Stomach (tissue), 9 donors: Measurements from ENCODE around the gene C10orf67. TPM values are rescaled to one million over a fixed set of nuclear protein-coding genes. Genes with fewer than 3 reads are reported as not detected.

Experiments used
- DNase-seq, 2 donors: peaks; one replicate each; pipeline versions ENCODE4 v3.0.0 to v3.0.0-alpha.2; 2013 to 2019
- H3K27ac ChIP-seq, 5 donors: fragments of 200-600 bp in 4 of 5; sonication (generic) in 4 of 5; one replicate each; pipeline ENCODE4 v1.5.1; 2013 to 2019; ENCODE audit warnings: mild to moderate bottlenecking in 1 of 5, moderate library complexity in 1 of 5
- H3K27me3 ChIP-seq, 3 donors: fragments of 200-600 bp; sonication (generic); one replicate each; pipeline ENCODE4 v1.5.1; 2017 to 2019; ENCODE audit warnings: mixed run types in 1 of 3
- H3K36me3 ChIP-seq, 4 donors: fragments of 200-600 bp; sonication (generic); 1 replicate in 3 of 4; 2 replicates in 1 of 4; pipeline ENCODE4 v1.5.1; 2016 to 2019
- H3K4me1 ChIP-seq, 4 donors: fragments of 200-600 bp; sonication (generic); one replicate each; pipeline ENCODE4 v1.5.1; 2016 to 2019
- H3K4me3 ChIP-seq, 4 donors: fragments of 200-600 bp; sonication (generic) in 3 of 4; one replicate each; pipeline ENCODE4 v1.5.1; 2016 to 2019; ENCODE audit warnings: mild to moderate bottlenecking in 1 of 4
- H3K9me3 ChIP-seq, 4 donors: fragments of 200-600 bp; sonication (generic); one replicate each; pipeline ENCODE4 v1.5.1; 2016 to 2019
- EP300 ChIP-seq: sonication (generic); formaldehyde crosslinking; IDR thresholded peaks from one replicate; pipeline ENCODE4 v1.6.1; 2017; ENCODE audit warnings: antibody characterized with exemption
- POLR2A ChIP-seq, 4 donors: fragments of 450-650 bp; IDR thresholded peaks; one replicate each; pipeline ENCODE4 v1.6.1; 2016; ENCODE audit warnings: antibody characterized with exemption in 4 of 4, control low read depth in 2 of 4, mild to moderate bottlenecking in 1 of 4, moderate library complexity in 1 of 4
- POLR2AphosphoS5 ChIP-seq, 3 donors: sonication (generic); formaldehyde crosslinking; IDR thresholded peaks; one replicate each; pipeline ENCODE4 v1.6.1; 2016; ENCODE audit warnings: antibody characterized with exemption in 3 of 3
- WGBS, 5 donors: extraction: QIAGEN DNeasy Blood & Tissue Kit in 3 of 5; methylation state at CpG; one replicate each; pipeline versions ENCODE4 v1.1.5 to v1.1.7; 2013 to 2018; 5-methylcytosine and 5-hydroxymethylcytosine counted together
- intact Hi-C: fragments of 100-400 bp; cut with DNase I; formaldehyde crosslinking; loops from one replicate; pipeline ENCODE4 v1.15.1; 2023; ENCODE audit warnings: low total_unique reads
- polyA plus RNA-seq, 3 donors: library from polyadenylated mRNA; stranded (reverse); fragments of 200-250 nt; gene quantifications; one replicate each; pipeline ENCODE4 v1.2.3, GENCODE V29; 2013
- total RNA-seq, 5 donors: library from RNA; depleted of rRNA; stranded (reverse); fragments of >200 nt; gene quantifications; one replicate each; pipeline versions ENCODE4 v1.1.0 to v1.2.3, GENCODE V29; 2014 to 2016
- TF ChIP-seq, protein P1 (sequence below), 7 experiments: fragments of 450-650 bp in 4 of 7; fragments of 200-600 bp in 3 of 7; sonication (generic) in 3 of 7; IDR thresholded peaks; one replicate each; pipeline ENCODE4 v1.5.1; 2016 to 2019; ENCODE audit warnings: antibody characterized with exemption in 7 of 7, control low read depth in 2 of 7, mild to moderate bottlenecking in 1 of 7
- donor health status: healthy with polysubstance abuse.
- donor health status: Bipolar disorder and iron deficiency.
- donor health status: healthy.

Gene C10orf67
- total and polyA plus RNA-seq, 8 donors = 0.18 to 1.2 (median 0.31) TPM; not detected in 5

DNA sequence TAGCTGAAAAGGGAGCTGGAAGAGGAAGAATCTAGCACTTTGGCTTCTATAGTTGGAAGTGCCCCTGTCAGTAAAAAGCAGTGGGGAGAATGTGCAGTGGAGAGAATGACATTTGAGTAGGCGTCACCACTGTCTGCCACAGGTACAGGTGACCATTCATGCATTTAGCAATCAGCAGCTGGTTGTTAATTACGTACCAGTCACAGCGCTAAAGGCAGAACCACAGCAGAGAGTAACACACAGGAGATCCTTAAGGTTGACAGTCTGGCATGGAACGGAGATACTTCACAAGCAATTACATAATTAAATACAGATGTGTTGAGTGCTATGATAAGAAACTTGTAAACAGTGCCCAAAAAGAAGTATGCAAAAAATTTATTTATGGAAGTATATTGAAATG, 24.8 kb downstream of the C10orf67 start:
- no peak overlapping the region for H3K4me3 ChIP-seq
- no peaks in the 10 kb centered on the region for H3K4me1 ChIP-seq
- no peaks in the 10 kb centered on the region for H3K27me3 ChIP-seq
- DNase-seq = no peak
- intact Hi-C loops = no loop called here
- no peaks in the 10 kb centered on the region for H3K9me3 ChIP-seq
- TF ChIP-seq, protein P1, sequence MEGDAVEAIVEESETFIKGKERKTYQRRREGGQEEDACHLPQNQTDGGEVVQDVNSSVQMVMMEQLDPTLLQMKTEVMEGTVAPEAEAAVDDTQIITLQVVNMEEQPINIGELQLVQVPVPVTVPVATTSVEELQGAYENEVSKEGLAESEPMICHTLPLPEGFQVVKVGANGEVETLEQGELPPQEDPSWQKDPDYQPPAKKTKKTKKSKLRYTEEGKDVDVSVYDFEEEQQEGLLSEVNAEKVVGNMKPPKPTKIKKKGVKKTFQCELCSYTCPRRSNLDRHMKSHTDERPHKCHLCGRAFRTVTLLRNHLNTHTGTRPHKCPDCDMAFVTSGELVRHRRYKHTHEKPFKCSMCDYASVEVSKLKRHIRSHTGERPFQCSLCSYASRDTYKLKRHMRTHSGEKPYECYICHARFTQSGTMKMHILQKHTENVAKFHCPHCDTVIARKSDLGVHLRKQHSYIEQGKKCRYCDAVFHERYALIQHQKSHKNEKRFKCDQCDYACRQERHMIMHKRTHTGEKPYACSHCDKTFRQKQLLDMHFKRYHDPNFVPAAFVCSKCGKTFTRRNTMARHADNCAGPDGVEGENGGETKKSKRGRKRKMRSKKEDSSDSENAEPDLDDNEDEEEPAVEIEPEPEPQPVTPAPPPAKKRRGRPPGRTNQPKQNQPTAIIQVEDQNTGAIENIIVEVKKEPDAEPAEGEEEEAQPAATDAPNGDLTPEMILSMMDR (IDR thresholded peaks at IDR 0.05) = no peak
- TF ChIP-seq POLR2AphosphoS5 (IDR thresholded peaks at IDR 0.05) (no peak), EP300 (no peak), POLR2A (IDR thresholded peaks at IDR 0.05) (no peak)
- 86 to 94% (median 90%) methylated on average over 4 of the region's 4 CpGs for WGBS, 5 donors
- no peaks in the 10 kb centered on the region for H3K36me3 ChIP-seq
- no peak overlapping the region for H3K27ac ChIP-seq

GRCh38 chr10:23318359-23318758, 26.2 kb downstream of the C10orf67 start:
- WGBS, 5 donors = 55 to 74% (median 60%) methylated on average over 3 of the region's 3 CpGs
- DNase-seq = no peak
- H3K36me3 ChIP-seq = no peaks in the 10 kb centered on the region
- no peaks in the 10 kb centered on the region for H3K27me3 ChIP-seq
- no peak for TF ChIP-seq EP300
- TF ChIP-seq, protein P1 (IDR thresholded peaks at IDR 0.05) = no peak
- no peak for TF ChIP-seq POLR2A (IDR thresholded peaks at IDR 0.05)
- no peak for TF ChIP-seq POLR2AphosphoS5 (IDR thresholded peaks at IDR 0.05)
- H3K4me3 ChIP-seq = no peak overlapping the region
- H3K27ac ChIP-seq = no peak overlapping the region
- no peaks in the 10 kb centered on the region for H3K9me3 ChIP-seq
- no peaks in the 10 kb centered on the region for H3K4me1 ChIP-seq
- intact Hi-C loops = no loop called here

GRCh38 chr10:23317416-23317815, 27.2 kb downstream of the C10orf67 start:
- no peak overlapping the region for H3K4me3 ChIP-seq
- 68 to 81% (median 78%) methylated on average over 3 of the region's 3 CpGs for WGBS, 5 donors
- TF ChIP-seq, protein P1 (IDR thresholded peaks at IDR 0.05) = no peak
- no peak for TF ChIP-seq POLR2AphosphoS5 (IDR thresholded peaks at IDR 0.05)
- TF ChIP-seq EP300 = no peak
- no peak for TF ChIP-seq POLR2A (IDR thresholded peaks at IDR 0.05)
- H3K27me3 ChIP-seq = no peaks in the 10 kb centered on the region
- H3K27ac ChIP-seq = no peak overlapping the region
- no peaks in the 10 kb centered on the region for H3K36me3 ChIP-seq
- H3K4me1 ChIP-seq = no peaks in the 10 kb centered on the region
- DNase-seq = no peak
- intact Hi-C loops = no loop called here
- H3K9me3 ChIP-seq = no peaks in the 10 kb centered on the region

DNA sequence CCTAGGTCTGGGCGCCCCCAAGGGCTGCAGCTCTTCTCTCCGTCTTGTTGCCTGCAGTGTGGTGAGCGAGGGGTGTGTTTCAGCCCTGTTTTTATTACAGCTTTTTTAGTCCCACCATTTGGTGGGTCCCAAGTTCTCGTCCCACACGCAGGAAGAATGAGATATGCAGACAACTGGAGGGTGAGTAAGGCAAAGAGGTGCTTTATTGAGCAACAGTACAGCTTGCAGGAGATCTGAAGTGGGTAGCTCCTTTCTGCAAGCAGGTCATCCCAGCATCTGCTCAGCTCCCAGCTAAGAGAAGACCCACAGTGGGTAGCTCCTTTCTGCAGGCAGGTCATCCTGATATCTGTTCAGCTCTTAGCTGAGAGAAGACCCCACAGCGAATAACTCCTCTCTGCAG, 28.2 kb downstream of the C10orf67 start:
- intact Hi-C loops = no loop called here
- no peaks in the 10 kb centered on the region for H3K27me3 ChIP-seq
- no peak for DNase-seq
- TF ChIP-seq POLR2A (IDR thresholded peaks at IDR 0.05) (no peak), POLR2AphosphoS5 (IDR thresholded peaks at IDR 0.05) (no peak), EP300 (no peak)
- TF ChIP-seq, protein P1 (IDR thresholded peaks at IDR 0.05) = no peak
- no peak overlapping the region for H3K27ac ChIP-seq
- no peaks in the 10 kb centered on the region for H3K36me3 ChIP-seq
- no peaks in the 10 kb centered on the region for H3K4me1 ChIP-seq
- 82 to 92% (median 84%) methylated on average over 6 of the region's 6 CpGs for WGBS, 5 donors
- H3K4me3 ChIP-seq = no peak overlapping the region
- no peaks in the 10 kb centered on the region for H3K9me3 ChIP-seq
